Endothelial cell of umbilical vein (primary cell): ENCODE data around the gene VSTM2B. TPM values are rescaled to one million over a fixed set of nuclear protein-coding genes. Genes with fewer than 3 reads are reported as not detected.

ENCODE experiments used
- BruUV-seq: library from RNA; stranded (reverse); fragments of 400-500 nt; replicated peaks from 2 replicates; lab custom pipeline; 2021; lab: Mats Ljungman, UMichigan
- CTCF ChIA-PET: fragments of 300-600, 350-600 bp; sonication (Branson Sonifier 250); formaldehyde crosslinking; loops from one replicate; lab custom pipeline; 2021; ENCODE audit warnings: antibody characterized with exemption, inconsistent platforms; lab: Charles Lee
- POLR2A ChIA-PET: fragments of 300-600, 350-600 bp; sonication (Branson Sonifier 250); formaldehyde crosslinking; loops from one replicate; lab custom pipeline; 2021; ENCODE audit warnings: antibody characterized with exemption, inconsistent platforms; lab: Charles Lee
- DNase-seq: peaks from one replicate; pipeline ENCODE4 v3.0.0-alpha.2; 2011; ENCODE audit warnings: low read depth, low spot score
- FAIRE-seq: peaks from 2 replicates; lab custom pipeline; 2011; peaks lifted over from hg19 to GRCh38; lab: Jason Lieb, UNC
- H2AFZ ChIP-seq: 2 replicates; pipeline ENCODE4 v1.6.0; 2012; ENCODE audit warnings: low read depth, low read length, control low read depth, inconsistent platforms
- H3K27ac ChIP-seq: 2 replicates; pipeline ENCODE4 v1.5.1; 2011; ENCODE audit warnings: low read depth, mild to moderate bottlenecking, control low read depth, low read length, moderate library complexity; ENCODE audit not compliant: insufficient read depth
- H3K27me3 ChIP-seq, 2 experiments: 2 replicates each; pipeline versions ENCODE4 v1.6.0 to v1.6.1; 2011; ENCODE audit warnings: low read length in 2 of 2, mixed read lengths in 1 of 2; ENCODE audit not compliant: control insufficient read depth in 2 of 2, insufficient read depth in 2 of 2
- H3K36me3 ChIP-seq, 2 experiments: 2 replicates in 1 of 2; 3 replicates in 1 of 2; pipeline ENCODE4 v1.5.1; 2011; ENCODE audit warnings: low read length in 2 of 2, mild to moderate bottlenecking in 1 of 2, moderate library complexity in 1 of 2; ENCODE audit not compliant: control insufficient read depth in 2 of 2, insufficient read depth in 2 of 2; ENCODE audit errors: extremely low read depth in 1 of 2
- H3K4me1 ChIP-seq: 3 replicates; pipeline ENCODE4 v1.5.1; 2011; ENCODE audit warnings: mild to moderate bottlenecking, low read length; ENCODE audit not compliant: control insufficient read depth, insufficient read depth; ENCODE audit errors: extremely low read depth
- H3K4me2 ChIP-seq: 2 replicates; pipeline ENCODE4 v1.6.1; 2011; ENCODE audit warnings: low read length, control low read depth, mixed read lengths; ENCODE audit not compliant: insufficient read depth
- H3K4me3 ChIP-seq, 3 experiments: fragments of 200-600 bp in 1 of 3; sonication (generic), shearing (Covaris generic) in 1 of 3; replicated peaks in 1 of 3; 2 replicates each; pipeline ENCODE4 v1.5.1; 2011 to 2016; ENCODE audit warnings: control low read depth in 3 of 3, low read length in 3 of 3, mild to moderate bottlenecking in 2 of 3, inconsistent platforms in 1 of 3, low read depth in 1 of 3, moderate library complexity in 1 of 3; ENCODE audit not compliant: insufficient read depth in 1 of 3
- H3K79me2 ChIP-seq: 2 replicates; pipeline ENCODE4 v1.6.0; 2012; ENCODE audit warnings: low read length, inconsistent platforms; ENCODE audit not compliant: control insufficient read depth, insufficient read depth
- H3K9ac ChIP-seq: replicated peaks from 2 replicates; pipeline ENCODE3; 2011; ENCODE audit warnings: low read length, control low read depth; ENCODE audit not compliant: insufficient read depth; ENCODE audit errors: extremely low read depth
- H3K9me1 ChIP-seq: replicated peaks from 3 replicates; pipeline ENCODE4 v1.6.0; 2011; ENCODE audit warnings: mild to moderate bottlenecking, low read length; ENCODE audit not compliant: control insufficient read depth, insufficient read depth; ENCODE audit errors: extremely low read depth
- H3K9me3 ChIP-seq: replicated peaks from 2 replicates; pipeline ENCODE4 v1.5.1; 2012; ENCODE audit warnings: low read length, inconsistent platforms; ENCODE audit not compliant: control insufficient read depth, insufficient read depth
- H4K20me1 ChIP-seq: replicated peaks from 2 replicates; pipeline ENCODE3; 2011; ENCODE audit warnings: mild to moderate bottlenecking, low read length; ENCODE audit not compliant: control insufficient read depth, insufficient read depth; ENCODE audit errors: extremely low read depth
- CTCF ChIP-seq, 2 donors: IDR thresholded peaks; 1 replicate in 1 of 2; 2 replicates in 1 of 2; pipeline ENCODE4 v1.5.1; 2011; ENCODE audit warnings: low read length in 2 of 2, mild to moderate bottlenecking in 2 of 2, moderate library complexity in 2 of 2, control low read depth in 1 of 2, inconsistent platforms in 1 of 2, low read depth in 1 of 2; ENCODE audit not compliant: insufficient read depth in 1 of 2; ENCODE audit errors: extremely low read depth in 1 of 2
- EZH2 ChIP-seq: IDR thresholded peaks from 2 replicates; pipeline ENCODE4 v1.6.1; 2012; ENCODE audit warnings: borderline replicate concordance, low read depth, mild to moderate bottlenecking, moderate library complexity, low read length, inconsistent platforms; ENCODE audit not compliant: severe bottlenecking
- FOS ChIP-seq: IDR thresholded peaks from 2 replicates; pipeline ENCODE4 v1.6.1; 2011; ENCODE audit warnings: mild to moderate bottlenecking, low read length, moderate library complexity, borderline replicate concordance; ENCODE audit not compliant: insufficient read depth
- GATA2 ChIP-seq: IDR thresholded peaks from 2 replicates; pipeline ENCODE4 v1.7.0; 2011; ENCODE audit warnings: low read depth, mild to moderate bottlenecking, moderate library complexity, mixed read lengths, low read length; ENCODE audit not compliant: insufficient read length, insufficient read depth
- JUN ChIP-seq: IDR thresholded peaks from 2 replicates; pipeline ENCODE4 v1.6.1; 2011; ENCODE audit warnings: borderline replicate concordance, low read depth; ENCODE audit not compliant: insufficient read length, insufficient read depth
- MAX ChIP-seq: IDR thresholded peaks from 2 replicates; pipeline ENCODE4 v1.6.1; 2011; ENCODE audit not compliant: insufficient read depth, insufficient read length
- MYC ChIP-seq: IDR thresholded peaks from one replicate; pipeline ENCODE4 v1.6.1; 2011; ENCODE audit warnings: mild to moderate bottlenecking, low read depth, low read length
- POLR2A ChIP-seq: IDR thresholded peaks from 2 replicates; pipeline ENCODE4 v1.6.1; 2012; ENCODE audit warnings: low read depth, mild to moderate bottlenecking, control low read depth, low read length
- POLR2AphosphoS5 ChIP-seq: IDR thresholded peaks from 2 replicates; pipeline ENCODE4 v1.6.1; 2012; ENCODE audit warnings: low read depth, mild to moderate bottlenecking, control low read depth, low read length, moderate library complexity; ENCODE audit not compliant: insufficient read depth
- dilution Hi-C: fragments of 300-500 bp; cut with MboI; formaldehyde crosslinking; loops from one replicate; pipeline ENCODE4 v1.15.0; 2019; ENCODE audit warnings: low sequenced_read_pairs; ENCODE audit not compliant: extremely low pct_ligation_motif_present
- intact Hi-C: fragments of 100-400 bp; cut with micrococcal nuclease; formaldehyde crosslinking; loops from one replicate; pipeline ENCODE4 v1.10.0; 2022
- polyA plus RNA-seq, 4 experiments: library from polyadenylated mRNA; depleted of rRNA in 3 of 4; stranded (reverse) in 3 of 4; unstranded in 1 of 4; fragments of >200 nt; gene quantifications; 2 replicates each; pipeline versions ENCODE4 v1.2.1 to v1.2.3, GENCODE V29; 2011 to 2012; ENCODE audit warnings: missing spikeins in 1 of 4
- total RNA-seq: library from RNA; stranded (reverse); gene quantifications from 2 replicates; pipeline ENCODE4 v1.2.3, GENCODE V29; 2021

VSTM2B gene
- total and polyA plus RNA-seq, 2 donors (not counting 3 experiments of a cell fraction or from before 2014, with no cell fraction given), result not detected

GRCh38 chr19:29510701-29511265 lies 15.0 kb upstream of the VSTM2B start:
- intact Hi-C loops, result no loop called here
- no peak for FAIRE-seq
- no peak overlapping the region for H2AFZ ChIP-seq
- H3K79me2 ChIP-seq, result no peaks in the 10 kb centered on the region
- no peak for TF ChIP-seq JUN
- TF ChIP-seq GATA2, result no peak
- no peak for TF ChIP-seq MAX
- TF ChIP-seq EZH2, result no peak
- no peak for TF ChIP-seq MYC
- TF ChIP-seq POLR2A, result no peak
- no peak for TF ChIP-seq POLR2AphosphoS5
- no peak for TF ChIP-seq FOS
- TF ChIP-seq CTCF (IDR thresholded peaks at IDR 0.05; ENCODE audit: extremely low read depth in 1 of 2, insufficient read depth in 1 of 2, low read depth in 1 of 2, low read length in 2 of 2), result no peak
- CTCF ChIA-PET, result no interaction called here
- BruUV-seq, result no TSS peak
- H3K4me3 ChIP-seq, result no peak overlapping the region
- H3K9ac ChIP-seq, result no peak overlapping the region
- no peaks in the 10 kb centered on the region for H3K36me3 ChIP-seq
- no peak overlapping the region for H3K27ac ChIP-seq
- no peaks in the 10 kb centered on the region for H4K20me1 ChIP-seq
- no peak overlapping the region for H3K4me2 ChIP-seq
- peaks cover 5% of the 10 kb centered on the region for H3K9me3 ChIP-seq
- H3K9me1 ChIP-seq, result no peaks in the 10 kb centered on the region
- no peak for DNase-seq
- H3K27me3 ChIP-seq, result no peaks in the 10 kb centered on the region
- no peaks in the 10 kb centered on the region for H3K4me1 ChIP-seq
- dilution Hi-C loops, result no loop called here
- POLR2A ChIA-PET, result no interaction called here
